Measurements from ENCODE around the gene GPATCH4.

Gene GPATCH4

GRCh38 chr1:156552518-156552917, 48.8 kb downstream of the GPATCH4 start:
- Histone ChIP-seq H3K27me3 (ENCODE audit: control insufficient read depth in 1 of 2, insufficient read depth in 2 of 2, low read length in 2 of 2) (no peaks in the 10 kb centered on the region), H3K4me1 (ENCODE audit: control insufficient read depth in 1 of 2, insufficient read depth in 2 of 2, low read length in 2 of 2) (no peaks in the 10 kb centered on the region), H3K4me3 (ENCODE audit: low read depth in 1 of 2, low read length in 2 of 2) (no peak overlapping the region), H3K9me3 (ENCODE audit: control insufficient read depth in 1 of 2, low read length in 2 of 2) (no peaks in the 10 kb centered on the region), H3K27ac (ENCODE audit: low read depth, low read length) (no peak overlapping the region), H3K9ac (ENCODE audit: low read depth in 1 of 2, low read length in 2 of 2) (no peak overlapping the region), H3K36me3 (ENCODE audit: control insufficient read depth in 1 of 2, insufficient read depth in 2 of 2, low read length in 2 of 2) (peaks cover 0 to 36% of the 10 kb centered on the region in 2 donors)

GRCh38 chr1:156551869-156552268, 49.4 kb downstream of the GPATCH4 start:
- no peaks in the 10 kb centered on the region for H3K27me3 ChIP-seq (ENCODE audit: control insufficient read depth in 1 of 2, insufficient read depth in 2 of 2, low read length in 2 of 2)

GRCh38 chr1:156551066-156551643, 50.1 kb downstream of the GPATCH4 start:
- Histone ChIP-seq H3K27ac (ENCODE audit: low read depth, low read length) (no peak overlapping the region), H3K4me3 (ENCODE audit: low read depth in 1 of 2, low read length in 2 of 2) (no peak overlapping the region), H3K9me3 (ENCODE audit: control insufficient read depth in 1 of 2, low read length in 2 of 2) (no peaks in the 10 kb centered on the region)

More at GRCh38 chr1:156551869-156552268, 49.4 kb downstream of the GPATCH4 start:
- Histone ChIP-seq H3K27ac (ENCODE audit: low read depth, low read length) (no peak overlapping the region), H3K4me3 (ENCODE audit: low read depth in 1 of 2, low read length in 2 of 2) (no peak overlapping the region), H3K36me3 (ENCODE audit: control insufficient read depth in 1 of 2, insufficient read depth in 2 of 2, low read length in 2 of 2) (peaks cover 0 to 37% of the 10 kb centered on the region in 2 donors), H3K9ac (ENCODE audit: low read depth in 1 of 2, low read length in 2 of 2) (no peak overlapping the region), H3K9me3 (ENCODE audit: control insufficient read depth in 1 of 2, low read length in 2 of 2) (no peaks in the 10 kb centered on the region), H3K4me1 (ENCODE audit: control insufficient read depth in 1 of 2, insufficient read depth in 2 of 2, low read length in 2 of 2) (no peaks in the 10 kb centered on the region)

GRCh38 chr1:156550346-156550745, 50.9 kb downstream of the GPATCH4 start:
- no peak overlapping the region for H3K27ac ChIP-seq (ENCODE audit: low read depth, low read length)
- H3K9me3 ChIP-seq (ENCODE audit: control insufficient read depth in 1 of 2, low read length in 2 of 2): no peaks in the 10 kb centered on the region
- no peaks in the 10 kb centered on the region for H3K4me1 ChIP-seq (ENCODE audit: control insufficient read depth in 1 of 2, insufficient read depth in 2 of 2, low read length in 2 of 2)
- peaks cover 0 to 30% of the 10 kb centered on the region in 2 donors for H3K36me3 ChIP-seq (ENCODE audit: control insufficient read depth in 1 of 2, insufficient read depth in 2 of 2, low read length in 2 of 2)
- H3K4me3 ChIP-seq (ENCODE audit: low read depth in 1 of 2, low read length in 2 of 2): no peak overlapping the region
- H3K27me3 ChIP-seq (ENCODE audit: control insufficient read depth in 1 of 2, insufficient read depth in 2 of 2, low read length in 2 of 2): no peaks in the 10 kb centered on the region
- H3K9ac ChIP-seq (ENCODE audit: low read depth in 1 of 2, low read length in 2 of 2): no peak overlapping the region

More at GRCh38 chr1:156551066-156551643, 50.1 kb downstream of the GPATCH4 start:
- Histone ChIP-seq H3K4me1 (ENCODE audit: control insufficient read depth in 1 of 2, insufficient read depth in 2 of 2, low read length in 2 of 2) (no peaks in the 10 kb centered on the region), H3K36me3 (ENCODE audit: control insufficient read depth in 1 of 2, insufficient read depth in 2 of 2, low read length in 2 of 2) (peaks cover 0 to 36% of the 10 kb centered on the region in 2 donors), H3K9ac (ENCODE audit: low read depth in 1 of 2, low read length in 2 of 2) (no peak overlapping the region), H3K27me3 (ENCODE audit: control insufficient read depth in 1 of 2, insufficient read depth in 2 of 2, low read length in 2 of 2) (no peaks in the 10 kb centered on the region)

GRCh38 chr1:156549831-156550230, 51.4 kb downstream of the GPATCH4 start:
- Histone ChIP-seq H3K9ac (ENCODE audit: low read depth in 1 of 2, low read length in 2 of 2) (no peak overlapping the region), H3K36me3 (ENCODE audit: control insufficient read depth in 1 of 2, insufficient read depth in 2 of 2, low read length in 2 of 2) (peaks cover 0 to 30% of the 10 kb centered on the region in 2 donors), H3K27me3 (ENCODE audit: control insufficient read depth in 1 of 2, insufficient read depth in 2 of 2, low read length in 2 of 2) (no peaks in the 10 kb centered on the region), H3K4me1 (ENCODE audit: control insufficient read depth in 1 of 2, insufficient read depth in 2 of 2, low read length in 2 of 2) (no peaks in the 10 kb centered on the region), H3K27ac (ENCODE audit: low read depth, low read length) (no peak overlapping the region), H3K9me3 (ENCODE audit: control insufficient read depth in 1 of 2, low read length in 2 of 2) (no peaks in the 10 kb centered on the region), H3K4me3 (ENCODE audit: low read depth in 1 of 2, low read length in 2 of 2) (no peak overlapping the region)

GRCh38 chr1:156549390-156549789, 51.9 kb downstream of the GPATCH4 start:
- H3K4me1 ChIP-seq (ENCODE audit: control insufficient read depth in 1 of 2, insufficient read depth in 2 of 2, low read length in 2 of 2): no peaks in the 10 kb centered on the region
- H3K27ac ChIP-seq (ENCODE audit: low read depth, low read length): no peak overlapping the region
- H3K9me3 ChIP-seq (ENCODE audit: control insufficient read depth in 1 of 2, low read length in 2 of 2): no peaks in the 10 kb centered on the region
- no peaks in the 10 kb centered on the region for H3K27me3 ChIP-seq (ENCODE audit: control insufficient read depth in 1 of 2, insufficient read depth in 2 of 2, low read length in 2 of 2)
- no peak overlapping the region for H3K9ac ChIP-seq (ENCODE audit: low read depth in 1 of 2, low read length in 2 of 2)
- H3K36me3 ChIP-seq (ENCODE audit: control insufficient read depth in 1 of 2, insufficient read depth in 2 of 2, low read length in 2 of 2): peaks cover 0 to 30% of the 10 kb centered on the region in 2 donors
- H3K4me3 ChIP-seq (ENCODE audit: low read depth in 1 of 2, low read length in 2 of 2): no peak overlapping the region

GRCh38 chr1:156547982-156548381, 53.3 kb downstream of the GPATCH4 start:
- H3K4me1 ChIP-seq (ENCODE audit: control insufficient read depth in 1 of 2, insufficient read depth in 2 of 2, low read length in 2 of 2): no peaks in the 10 kb centered on the region
- no peak overlapping the region for H3K9ac ChIP-seq (ENCODE audit: low read depth in 1 of 2, low read length in 2 of 2)
- no peaks in the 10 kb centered on the region for H3K9me3 ChIP-seq (ENCODE audit: control insufficient read depth in 1 of 2, low read length in 2 of 2)
- no peak overlapping the region for H3K4me3 ChIP-seq (ENCODE audit: low read depth in 1 of 2, low read length in 2 of 2)
- H3K27me3 ChIP-seq (ENCODE audit: control insufficient read depth in 1 of 2, insufficient read depth in 2 of 2, low read length in 2 of 2): no peaks in the 10 kb centered on the region
- peaks cover 3 to 30% of the 10 kb centered on the region in 2 donors for H3K36me3 ChIP-seq (ENCODE audit: control insufficient read depth in 1 of 2, insufficient read depth in 2 of 2, low read length in 2 of 2)
- no peak overlapping the region for H3K27ac ChIP-seq (ENCODE audit: low read depth, low read length)

- Histone ChIP-seq H3K4me1 (ENCODE audit: control insufficient read depth in 1 of 2, insufficient read depth in 2 of 2, low read length in 2 of 2) (no peaks in the 10 kb centered on the region), H3K9me3 (ENCODE audit: control insufficient read depth in 1 of 2, low read length in 2 of 2) (no peaks in the 10 kb centered on the region), H3K36me3 (ENCODE audit: control insufficient read depth in 1 of 2, insufficient read depth in 2 of 2, low read length in 2 of 2) (peaks cover 3 to 30% of the 10 kb centered on the region in 2 donors), H3K27ac (ENCODE audit: low read depth, low read length) (no peak overlapping the region), H3K27me3 (ENCODE audit: control insufficient read depth in 1 of 2, insufficient read depth in 2 of 2, low read length in 2 of 2) (no peaks in the 10 kb centered on the region), H3K4me3 (ENCODE audit: low read depth in 1 of 2, low read length in 2 of 2) (no peak overlapping the region), H3K9ac (ENCODE audit: low read depth in 1 of 2, low read length in 2 of 2) (no peak overlapping the region)
Observed at GRCh38 chr1:156547434-156547833, 53.8 kb downstream of the GPATCH4 start.

GRCh38 chr1:156546267-156546666, 55.0 kb downstream of the GPATCH4 start:
- Histone ChIP-seq H3K4me1 (ENCODE audit: control insufficient read depth in 1 of 2, insufficient read depth in 2 of 2, low read length in 2 of 2) (peaks cover 0 to 5% of the 10 kb centered on the region in 2 donors), H3K4me3 (ENCODE audit: low read depth in 1 of 2, low read length in 2 of 2) (no peak overlapping the region), H3K27ac (ENCODE audit: low read depth, low read length) (no peak overlapping the region), H3K9ac (ENCODE audit: low read depth in 1 of 2, low read length in 2 of 2) (no peak overlapping the region), H3K36me3 (ENCODE audit: control insufficient read depth in 1 of 2, insufficient read depth in 2 of 2, low read length in 2 of 2) (peaks cover 3 to 34% of the 10 kb centered on the region in 2 donors), H3K27me3 (ENCODE audit: control insufficient read depth in 1 of 2, insufficient read depth in 2 of 2, low read length in 2 of 2) (no peaks in the 10 kb centered on the region), H3K9me3 (ENCODE audit: control insufficient read depth in 1 of 2, low read length in 2 of 2) (no peaks in the 10 kb centered on the region)

GRCh38 chr1:156544592-156545102, 56.6 kb downstream of the GPATCH4 start:
- no peaks in the 10 kb centered on the region for H3K9me3 ChIP-seq (ENCODE audit: control insufficient read depth in 1 of 2, low read length in 2 of 2)
- H3K27ac ChIP-seq (ENCODE audit: low read depth, low read length): no peak overlapping the region
- peaks cover 3 to 27% of the 10 kb centered on the region in 2 donors for H3K36me3 ChIP-seq (ENCODE audit: control insufficient read depth in 1 of 2, insufficient read depth in 2 of 2, low read length in 2 of 2)
- peaks cover 0 to 5% of the 10 kb centered on the region in 2 donors for H3K4me1 ChIP-seq (ENCODE audit: control insufficient read depth in 1 of 2, insufficient read depth in 2 of 2, low read length in 2 of 2)
- no peak overlapping the region for H3K9ac ChIP-seq (ENCODE audit: low read depth in 1 of 2, low read length in 2 of 2)
- H3K27me3 ChIP-seq (ENCODE audit: control insufficient read depth in 1 of 2, insufficient read depth in 2 of 2, low read length in 2 of 2): no peaks in the 10 kb centered on the region
- H3K4me3 ChIP-seq (ENCODE audit: low read depth in 1 of 2, low read length in 2 of 2): no peak overlapping the region
